Adipocyte (in vitro differentiated cells): ENCODE data around the gene LRRC63.

Experiments
- DNase-seq: peaks from one replicate; pipeline ENCODE4 v3.0.0-alpha.2; 2015; ENCODE audit warnings: low read depth
- H3K27me3 ChIP-seq: replicated peaks from 2 replicates; pipeline ENCODE4 v1.7.0; 2013; ENCODE audit warnings: mild to moderate bottlenecking, low read length, moderate library complexity; ENCODE audit not compliant: control insufficient read depth, insufficient read depth
- H3K36me3 ChIP-seq: 2 replicates; pipeline ENCODE4 v1.7.0; 2013; ENCODE audit warnings: low read length, mild to moderate bottlenecking, moderate library complexity; ENCODE audit not compliant: control insufficient read depth, insufficient read depth, severe bottlenecking
- H3K4me1 ChIP-seq: 2 replicates; pipeline ENCODE4 v1.7.0; 2013; ENCODE audit warnings: mild to moderate bottlenecking, low read length, moderate library complexity; ENCODE audit not compliant: control insufficient read depth, insufficient read depth
- H3K4me3 ChIP-seq: 2 replicates; pipeline ENCODE4 v1.7.0; 2013; ENCODE audit warnings: mild to moderate bottlenecking, low read length, moderate library complexity
- H3K9ac ChIP-seq: 2 replicates; pipeline ENCODE4 v1.7.0; 2013; ENCODE audit warnings: mild to moderate bottlenecking, low read length, moderate library complexity
- H3K9me3 ChIP-seq: 2 replicates; pipeline ENCODE4 v1.7.0; 2013; ENCODE audit warnings: mild to moderate bottlenecking, low read length, moderate library complexity; ENCODE audit not compliant: control insufficient read depth

The LRRC63 gene

GRCh38 chr13:46170687-46171086, 41.0 kb upstream of the LRRC63 start:
- Histone ChIP-seq H3K9me3 (no peaks in the 10 kb centered on the region), H3K36me3 (no peaks in the 10 kb centered on the region), H3K4me1 (peaks cover 16% of the 10 kb centered on the region), H3K9ac (no peak overlapping the region), H3K4me3 (no peak overlapping the region), H3K27me3 (no peaks in the 10 kb centered on the region)
- no peak for DNase-seq

GRCh38 chr13:46171217-46171616, 40.5 kb upstream of the LRRC63 start:
- peaks cover 16% of the 10 kb centered on the region for H3K4me1 ChIP-seq
- no peaks in the 10 kb centered on the region for H3K9me3 ChIP-seq
- no peak overlapping the region for H3K9ac ChIP-seq
- DNase-seq, result no peak
- H3K27me3 ChIP-seq, result no peaks in the 10 kb centered on the region
- no peak overlapping the region for H3K4me3 ChIP-seq
- H3K36me3 ChIP-seq, result no peaks in the 10 kb centered on the region

- H3K4me1 ChIP-seq, result peaks cover 16% of the 10 kb centered on the region
These were observed 40.0 kb upstream of the LRRC63 start for GRCh38 chr13:46171739-46172138.

GRCh38 chr13:46172531-46172991, 39.2 kb upstream of the LRRC63 start:
- no peaks in the 10 kb centered on the region for H3K9me3 ChIP-seq
- H3K36me3 ChIP-seq, result no peaks in the 10 kb centered on the region
- peaks cover 16% of the 10 kb centered on the region for H3K4me1 ChIP-seq
- no peak for DNase-seq
- no peaks in the 10 kb centered on the region for H3K27me3 ChIP-seq
- no peak overlapping the region for H3K9ac ChIP-seq
- no peak overlapping the region for H3K4me3 ChIP-seq

More at GRCh38 chr13:46171739-46172138, 40.0 kb upstream of the LRRC63 start:
- no peak overlapping the region for H3K4me3 ChIP-seq
- H3K9ac ChIP-seq, result no peak overlapping the region
- H3K27me3 ChIP-seq, result no peaks in the 10 kb centered on the region
- no peaks in the 10 kb centered on the region for H3K9me3 ChIP-seq
- no peak for DNase-seq
- H3K36me3 ChIP-seq, result no peaks in the 10 kb centered on the region

- Histone ChIP-seq H3K4me3 (no peak overlapping the region), H3K9me3 (no peaks in the 10 kb centered on the region), H3K36me3 (no peaks in the 10 kb centered on the region), H3K27me3 (no peaks in the 10 kb centered on the region), H3K9ac (no peak overlapping the region), H3K4me1 (peaks cover 11% of the 10 kb centered on the region)
- DNase-seq, result no peak
These were observed 38.1 kb upstream of the LRRC63 start for GRCh38 chr13:46173656-46174055.

- DNase-seq, result no peak
These were observed 35.0 kb upstream of the LRRC63 start for GRCh38 chr13:46176756-46177155.

GRCh38 chr13:46178143-46178542, 33.6 kb upstream of the LRRC63 start:
- H3K9me3 ChIP-seq, result no peaks in the 10 kb centered on the region
- no peaks in the 10 kb centered on the region for H3K4me1 ChIP-seq
- no peaks in the 10 kb centered on the region for H3K27me3 ChIP-seq
- no peak overlapping the region for H3K9ac ChIP-seq
- no peaks in the 10 kb centered on the region for H3K36me3 ChIP-seq
- no peak for DNase-seq
- H3K4me3 ChIP-seq, result no peak overlapping the region

More at GRCh38 chr13:46176756-46177155, 35.0 kb upstream of the LRRC63 start:
- Histone ChIP-seq H3K9me3 (no peaks in the 10 kb centered on the region), H3K36me3 (no peaks in the 10 kb centered on the region), H3K4me3 (no peak overlapping the region), H3K9ac (no peak overlapping the region), H3K4me1 (no peaks in the 10 kb centered on the region), H3K27me3 (no peaks in the 10 kb centered on the region)

GRCh38 chr13:46178821-46179220, 32.9 kb upstream of the LRRC63 start:
- DNase-seq, result no peak
- Histone ChIP-seq H3K4me3 (no peak overlapping the region), H3K27me3 (no peaks in the 10 kb centered on the region), H3K9ac (no peak overlapping the region), H3K4me1 (no peaks in the 10 kb centered on the region), H3K9me3 (no peaks in the 10 kb centered on the region), H3K36me3 (no peaks in the 10 kb centered on the region)

- no peak for DNase-seq
- H3K27me3 ChIP-seq, result no peaks in the 10 kb centered on the region
- no peak overlapping the region for H3K4me3 ChIP-seq
- H3K9me3 ChIP-seq, result no peaks in the 10 kb centered on the region
- H3K9ac ChIP-seq, result no peak overlapping the region
- H3K4me1 ChIP-seq, result no peaks in the 10 kb centered on the region
- no peaks in the 10 kb centered on the region for H3K36me3 ChIP-seq
These were observed 32.2 kb upstream of the LRRC63 start for GRCh38 chr13:46179491-46179908.

GRCh38 chr13:46179969-46180763, 31.6 kb upstream of the LRRC63 start:
- Histone ChIP-seq H3K4me3 (no peak overlapping the region), H3K36me3 (no peaks in the 10 kb centered on the region), H3K9ac (no peak overlapping the region), H3K4me1 (no peaks in the 10 kb centered on the region), H3K27me3 (no peaks in the 10 kb centered on the region), H3K9me3 (no peaks in the 10 kb centered on the region)
- DNase-seq, result no peak

GRCh38 chr13:46181377-46181839, 30.3 kb upstream of the LRRC63 start:
- H3K9ac ChIP-seq, result no peak overlapping the region
- no peaks in the 10 kb centered on the region for H3K27me3 ChIP-seq
- H3K4me3 ChIP-seq, result no peak overlapping the region
- no peaks in the 10 kb centered on the region for H3K4me1 ChIP-seq
- no peak for DNase-seq
- H3K9me3 ChIP-seq, result no peaks in the 10 kb centered on the region
- no peaks in the 10 kb centered on the region for H3K36me3 ChIP-seq
